Esophagus muscularis mucosa (tissue), 3 donors: ENCODE data around the gene LTBP2.

Source experiments
- CTCF ChIP-seq, 3 experiments: fragments of 200-600 bp in 2 of 3; fragments of 450-650 bp in 1 of 3; sonication (generic) in 2 of 3; IDR thresholded peaks; one replicate each; pipeline ENCODE4 v1.5.1; 2017 to 2019; ENCODE audit warnings: antibody characterized with exemption in 3 of 3, mild to moderate bottlenecking in 2 of 3, moderate library complexity in 1 of 3
- EP300 ChIP-seq: sonication (generic); formaldehyde crosslinking; IDR thresholded peaks from one replicate; pipeline ENCODE4 v1.6.1; 2017; ENCODE audit warnings: antibody characterized with exemption

- no peak for TF ChIP-seq EP300
- TF ChIP-seq CTCF (IDR thresholded peaks at IDR 0.05): no peak
Observed at GRCh38 chr14:74569806-74570591, 42.0 kb downstream of the LTBP2 start.
